SU-DHL-6 (cell line): Measurements from ENCODE around the gene DLG2.

Experiments
- EZH2phosphoT487 ChIP-seq: fragments of 200-600 bp; sonication (generic), shearing (Covaris generic); conservative IDR thresholded peaks from 2 replicates; pipeline ENCODE4 v1.6.1; 2018; ENCODE audit warnings: mild to moderate bottlenecking, antibody characterized with exemption, low read length, moderate library complexity, mixed read lengths
- TF ChIP-seq, protein P1 (sequence below): fragments of 200-600 bp; sonication (generic); IDR thresholded peaks from one replicate; pipeline ENCODE4 v1.5.1; 2017; ENCODE audit warnings: antibody characterized with exemption, mild to moderate bottlenecking, low read length, moderate library complexity; ENCODE audit not compliant: insufficient read depth, poor library complexity, severe bottlenecking

DNA sequence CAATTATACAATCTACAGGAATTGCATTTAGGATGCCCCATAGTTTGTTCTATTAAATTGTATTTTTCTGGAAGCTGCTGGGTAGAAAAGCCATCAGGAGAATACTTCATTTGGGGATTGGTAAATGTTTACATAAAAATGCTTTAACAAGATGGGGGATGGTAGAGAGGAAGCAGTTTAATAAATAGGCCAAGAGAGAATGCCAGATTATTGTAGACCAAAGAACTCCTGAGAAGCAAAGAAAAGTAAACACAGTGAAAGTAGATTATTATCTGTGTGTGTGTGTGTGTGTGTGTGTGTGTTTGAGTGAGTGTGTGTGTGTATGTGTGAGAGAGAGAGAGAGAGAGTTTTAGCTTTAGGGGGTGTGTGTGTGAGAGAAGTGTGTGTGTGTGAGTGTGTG, 1520.6 kb downstream of the DLG2 start:
- TF ChIP-seq, protein P1, sequence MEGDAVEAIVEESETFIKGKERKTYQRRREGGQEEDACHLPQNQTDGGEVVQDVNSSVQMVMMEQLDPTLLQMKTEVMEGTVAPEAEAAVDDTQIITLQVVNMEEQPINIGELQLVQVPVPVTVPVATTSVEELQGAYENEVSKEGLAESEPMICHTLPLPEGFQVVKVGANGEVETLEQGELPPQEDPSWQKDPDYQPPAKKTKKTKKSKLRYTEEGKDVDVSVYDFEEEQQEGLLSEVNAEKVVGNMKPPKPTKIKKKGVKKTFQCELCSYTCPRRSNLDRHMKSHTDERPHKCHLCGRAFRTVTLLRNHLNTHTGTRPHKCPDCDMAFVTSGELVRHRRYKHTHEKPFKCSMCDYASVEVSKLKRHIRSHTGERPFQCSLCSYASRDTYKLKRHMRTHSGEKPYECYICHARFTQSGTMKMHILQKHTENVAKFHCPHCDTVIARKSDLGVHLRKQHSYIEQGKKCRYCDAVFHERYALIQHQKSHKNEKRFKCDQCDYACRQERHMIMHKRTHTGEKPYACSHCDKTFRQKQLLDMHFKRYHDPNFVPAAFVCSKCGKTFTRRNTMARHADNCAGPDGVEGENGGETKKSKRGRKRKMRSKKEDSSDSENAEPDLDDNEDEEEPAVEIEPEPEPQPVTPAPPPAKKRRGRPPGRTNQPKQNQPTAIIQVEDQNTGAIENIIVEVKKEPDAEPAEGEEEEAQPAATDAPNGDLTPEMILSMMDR: no peak
- no peak for TF ChIP-seq EZH2phosphoT487
